HG03064 (cell line): ENCODE data around the gene STBD1.
"Not testable (repeated sequence)": the region's sequence is repeated elsewhere in the genome, so short reads cannot be mapped to it uniquely, and the experiment has no call there.

Experiments used
- ATAC-seq: cut with Tn5 transposase; IDR thresholded peaks from one replicate; pipeline ENCODE4 v1.9.1; 2021; ENCODE audit warnings: low read depth; ENCODE audit not compliant: unreplicated experiment

The STBD1 gene

DNA sequence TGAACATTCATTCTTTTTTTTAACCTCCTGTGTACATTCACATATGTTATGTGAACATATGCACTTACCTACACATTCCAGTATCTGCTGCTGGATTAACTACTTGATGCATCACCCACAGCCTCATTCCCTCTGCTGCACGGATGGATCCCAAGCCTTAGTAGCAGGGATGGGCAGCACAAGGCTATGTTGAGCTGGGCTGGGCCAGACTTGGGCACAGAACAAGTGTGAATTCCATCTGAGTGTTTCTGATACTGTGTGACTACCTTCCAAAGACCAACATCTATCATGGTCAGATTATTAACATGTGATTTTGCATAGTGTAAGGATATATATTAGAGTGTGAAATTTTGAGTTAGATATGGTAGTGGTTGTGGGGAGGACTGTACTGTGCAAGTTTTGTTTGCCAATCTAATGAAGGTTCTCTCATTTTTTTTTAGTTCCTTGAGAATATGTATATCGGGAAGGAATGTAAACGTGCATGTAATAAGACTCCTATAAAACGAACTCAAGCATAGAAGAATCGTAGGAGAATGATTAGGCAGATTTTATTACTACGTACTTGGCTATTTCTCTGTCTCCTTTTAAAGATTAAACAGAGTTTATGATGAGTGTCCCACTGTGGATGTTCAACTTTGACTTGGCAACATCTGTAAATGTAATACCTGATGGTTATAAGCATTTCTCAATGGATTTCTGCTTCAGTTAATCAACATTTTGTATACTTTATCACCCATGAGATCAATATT lies 23.4 kb upstream of the STBD1 start:
- no peak for ATAC-seq

GRCh38 chr4:76283900-76284299 lies 22.6 kb upstream of the STBD1 start:
- no peak for ATAC-seq

- not testable (repeated sequence) for ATAC-seq
Measured at GRCh38 chr4:76287811-76288210, 18.7 kb upstream of the STBD1 start.

DNA sequence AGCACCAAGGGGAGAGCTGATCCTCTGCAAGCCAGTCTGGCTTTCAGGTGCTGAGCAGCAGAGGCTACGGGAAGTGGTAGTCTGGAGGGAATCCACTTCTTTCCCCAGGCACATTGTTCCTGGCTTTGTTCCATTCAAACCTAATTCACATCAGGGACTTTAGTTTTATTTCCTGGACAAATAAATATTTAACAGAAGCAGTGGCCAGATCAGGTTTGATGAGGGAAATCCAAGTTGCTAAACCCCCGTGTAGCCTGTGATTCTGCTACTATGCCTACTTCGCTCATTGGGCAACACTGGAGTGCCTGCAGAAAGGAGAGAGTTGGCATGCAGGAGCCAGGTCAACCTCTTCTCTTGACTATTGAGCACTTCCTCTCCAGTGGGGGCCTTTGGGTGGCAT lies 13.8 kb upstream of the STBD1 start:
- no peak for ATAC-seq

GRCh38 chr4:76293772-76294171 lies 12.8 kb upstream of the STBD1 start:
- ATAC-seq = no peak

DNA sequence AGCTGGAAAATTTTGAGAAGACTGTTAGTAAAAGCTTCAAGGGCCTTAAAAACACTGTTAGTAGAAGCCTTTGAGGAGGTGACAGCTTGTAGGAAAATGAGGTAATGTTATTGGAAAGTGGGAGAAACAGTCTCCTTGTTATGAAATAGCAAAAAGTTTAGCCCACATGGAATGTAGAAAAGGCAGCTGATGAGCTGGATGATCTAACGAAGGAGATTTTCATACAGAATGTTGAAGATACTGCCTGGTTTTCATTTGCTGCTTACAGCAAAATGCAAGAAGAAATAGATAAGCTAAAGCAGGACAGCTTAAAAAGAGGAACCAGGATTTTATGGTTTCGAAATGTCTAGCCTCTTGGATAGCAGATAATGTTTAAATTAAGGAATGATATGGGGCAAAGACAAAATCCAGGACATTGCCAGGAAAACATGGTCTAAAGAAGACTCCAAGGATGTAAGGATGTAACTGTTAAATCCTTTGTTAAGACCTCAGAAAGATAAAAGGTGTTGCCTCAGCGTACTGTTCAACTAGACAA lies 10.2 kb upstream of the STBD1 start:
- no peak for ATAC-seq

- ATAC-seq = no peak
Measured at GRCh38 chr4:76298227-76298626, 8.3 kb upstream of the STBD1 start.

DNA sequence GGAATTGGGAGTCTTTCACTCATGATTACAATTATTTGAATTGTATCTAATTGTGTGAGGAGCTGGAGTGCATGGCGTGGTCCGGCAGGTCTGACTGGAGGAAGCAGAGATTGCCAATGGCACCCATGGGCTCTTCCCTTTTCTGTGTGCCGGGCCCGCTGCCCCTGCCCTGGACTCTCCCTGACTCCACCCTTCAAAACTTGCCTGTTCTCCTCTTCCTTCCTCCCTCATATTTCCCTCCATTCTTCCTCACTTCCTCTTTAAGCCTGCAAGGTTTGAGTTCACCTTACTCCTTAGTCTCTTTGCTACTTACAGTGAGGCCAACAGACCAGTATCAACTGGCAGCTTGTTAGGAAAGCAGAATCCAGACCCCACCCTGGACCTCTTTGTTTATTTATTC lies 6.5 kb upstream of the STBD1 start:
- no peak for ATAC-seq

DNA sequence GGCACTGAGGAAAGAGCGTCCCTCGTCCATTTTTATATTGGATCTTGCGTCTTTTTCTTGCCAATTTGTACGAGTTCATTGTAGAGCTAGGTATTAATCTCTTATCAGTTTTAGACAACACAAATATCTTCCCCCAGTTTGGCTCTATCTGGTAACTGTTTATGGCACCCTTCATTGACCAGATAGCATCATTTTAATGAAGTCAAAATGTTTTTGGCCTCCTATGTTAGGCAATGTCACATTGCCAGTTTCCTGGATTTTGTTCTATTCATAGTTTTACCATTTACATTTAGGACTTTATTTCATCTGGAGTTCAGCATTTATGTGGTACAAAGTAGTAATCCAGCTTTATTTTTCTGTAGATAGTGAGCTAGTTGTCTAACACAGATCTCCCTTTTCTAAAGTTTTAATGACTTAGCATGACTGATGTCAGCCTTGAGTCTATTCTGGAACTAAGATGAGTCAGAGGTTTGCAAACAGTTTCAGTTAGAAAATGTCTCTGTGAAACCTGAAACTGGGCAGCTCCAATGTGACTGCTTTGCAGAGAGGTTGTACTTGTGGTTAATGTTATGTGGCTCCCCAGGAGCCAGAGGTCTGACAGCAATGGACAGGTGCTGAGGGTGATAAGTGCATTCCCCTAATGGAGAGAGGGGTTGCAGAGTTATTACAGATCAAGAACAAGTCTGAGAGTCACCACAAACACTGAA lies 5.3 kb upstream of the STBD1 start:
- ATAC-seq = peak; percentile 99

DNA sequence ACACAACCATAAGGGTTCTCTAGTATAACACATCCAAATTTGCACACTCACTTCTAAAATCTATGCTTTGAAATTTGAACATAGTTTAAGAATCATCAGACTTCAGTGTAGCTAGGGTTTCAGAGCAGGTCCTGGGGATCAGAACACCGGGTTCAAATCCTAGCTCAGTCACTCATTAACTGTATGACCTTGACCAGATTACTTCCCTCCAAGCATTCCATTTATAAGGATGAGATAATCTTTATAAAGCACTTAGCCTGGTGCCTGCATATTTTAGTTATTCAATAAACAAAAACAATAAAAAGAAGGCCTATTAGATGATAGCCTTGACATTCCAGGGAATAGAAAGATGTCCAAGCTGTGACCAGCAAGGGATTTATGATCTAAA lies 4.8 kb upstream of the STBD1 start:
- ATAC-seq = no peak

DNA sequence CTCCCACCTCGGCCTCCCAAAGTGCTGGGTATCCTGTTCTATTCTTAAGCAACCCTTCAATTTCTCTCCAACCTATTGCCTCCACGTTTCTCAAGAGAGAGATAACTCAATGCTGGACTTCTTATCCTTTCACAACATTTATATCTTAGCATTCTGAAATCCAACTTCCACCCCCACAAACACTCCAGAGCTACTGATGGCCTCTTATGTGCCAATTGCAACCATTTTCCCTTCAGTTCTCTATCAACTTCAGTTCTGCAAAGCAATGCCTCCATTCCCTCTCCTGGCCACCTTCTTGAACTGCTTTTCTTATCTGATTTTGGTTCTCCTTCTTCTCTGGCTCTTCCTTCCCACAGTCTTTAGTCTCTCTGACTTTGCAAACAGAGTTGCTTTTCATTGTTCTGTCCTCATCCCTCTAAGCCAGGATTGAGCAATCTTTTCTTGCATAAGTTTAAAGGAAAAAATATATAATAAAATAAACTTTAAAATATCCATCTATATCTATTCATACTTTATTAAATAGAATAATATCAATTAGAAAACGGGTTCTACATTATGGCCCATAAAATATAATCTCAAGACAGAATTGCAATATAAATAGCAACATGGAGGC lies 3.6 kb upstream of the STBD1 start:
- no peak for ATAC-seq

- ATAC-seq = no peak
Measured at GRCh38 chr4:76305033-76305687, 1.4 kb upstream of the STBD1 start.

- no peak for ATAC-seq
Measured at GRCh38 chr4:76306882-76307659, 538 bp downstream of the STBD1 start.

DNA sequence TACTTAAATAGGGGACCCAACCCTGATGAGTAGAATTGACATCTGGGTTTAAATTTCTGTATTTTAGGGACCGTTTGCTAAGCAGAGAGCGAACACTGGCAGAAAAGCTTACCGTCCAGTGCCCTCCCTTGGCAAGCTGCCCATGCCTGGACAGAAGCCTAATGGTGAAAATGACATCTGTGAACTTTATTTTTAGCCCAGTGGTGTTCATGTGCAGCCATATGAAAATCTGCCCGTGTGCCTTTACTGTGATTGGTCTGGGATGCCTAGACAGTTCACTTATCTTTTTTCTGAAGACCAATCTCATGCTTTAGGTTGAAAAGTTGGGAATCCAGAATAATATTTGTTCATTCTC lies 1.1 kb downstream of the STBD1 start:
- no peak for ATAC-seq

DNA sequence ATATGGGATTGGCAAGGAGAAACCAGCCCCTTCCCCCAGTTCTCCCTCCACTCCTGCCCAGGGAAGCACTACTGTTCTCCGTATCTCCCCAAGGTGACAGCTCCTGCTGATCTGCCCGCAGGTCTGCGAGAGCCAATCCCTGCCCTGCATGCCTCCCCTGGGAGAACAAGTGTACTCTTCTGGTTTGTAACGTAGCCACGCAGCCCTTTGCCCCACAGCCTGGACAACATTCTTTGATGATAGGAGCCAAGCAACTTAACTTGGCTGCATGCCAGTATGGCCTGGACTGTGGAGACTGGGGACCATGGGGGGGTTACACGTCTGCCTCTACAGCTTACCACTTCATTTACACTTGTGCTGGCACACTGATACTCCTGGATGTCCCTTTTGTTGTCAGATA lies 2.0 kb downstream of the STBD1 start:
- no peak for ATAC-seq

GRCh38 chr4:76309939-76310550 lies 3.5 kb downstream of the STBD1 start:
- ATAC-seq = no peak

GRCh38 chr4:76310683-76311082 lies 4.2 kb downstream of the STBD1 start:
- ATAC-seq = no peak

DNA sequence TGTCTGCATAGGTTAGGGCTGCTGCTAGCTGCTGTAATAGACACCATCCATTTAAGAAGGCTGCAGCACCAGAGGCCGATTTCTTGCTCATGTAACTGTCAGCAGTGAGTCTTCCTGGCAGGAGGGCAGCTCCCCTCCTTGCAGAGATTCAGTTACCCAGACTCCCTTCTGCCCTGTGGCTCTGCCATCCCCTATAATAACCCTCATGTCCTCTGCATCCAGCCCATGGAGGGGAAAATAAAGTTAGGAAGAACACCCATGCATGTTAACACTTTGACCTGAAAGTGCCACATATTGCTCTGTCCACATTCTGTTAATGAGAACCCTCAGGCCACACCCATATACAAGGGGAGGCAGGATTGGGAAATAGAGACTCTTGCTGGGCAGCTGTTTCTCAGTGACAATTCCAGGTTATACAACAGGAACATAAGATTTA lies 5.4 kb downstream of the STBD1 start:
- no peak for ATAC-seq

- ATAC-seq = no peak
Measured at GRCh38 chr4:76312457-76312856, 5.9 kb downstream of the STBD1 start.

GRCh38 chr4:76313547-76313946 lies 7.0 kb downstream of the STBD1 start:
- no peak for ATAC-seq
